A549 (cell line): Measurements from ENCODE around the gene RAB33B. TPM values are rescaled to one million over a fixed set of nuclear protein-coding genes. Genes with fewer than 3 reads are reported as not detected.

Experiments used
- ATAC-seq, 2 experiments: fragments of 200-7000 bp in 1 of 2; fragments of >200 bp in 1 of 2; cut with Nextera tagmentation in 1 of 2; cut with Tn5 transposase in 1 of 2; 3 replicates each; pipeline versions ENCODE4 v1.8.0 to v1.9.1; 2018 to 2020; ENCODE audit warnings: mild to moderate bottlenecking in 1 of 2, moderate library complexity in 1 of 2
- CTCF ChIA-PET: fragments of 300-600 bp; sonication (Branson Sonifier 250); formaldehyde crosslinking; extraction: SDS; loops from one replicate; lab custom pipeline; 2021; ENCODE audit warnings: antibody characterized with exemption, inconsistent platforms; lab: Yijun Ruan, JAX
- POLR2A ChIA-PET: fragments of 350-600 bp; formaldehyde crosslinking; extraction: SDS; loops from one replicate; lab custom pipeline; 2021; ENCODE audit warnings: antibody characterized with exemption, inconsistent platforms; lab: Yijun Ruan, JAX
- DNase-seq, 2 experiments: peaks; one replicate each; pipeline versions ENCODE4 v3.0.0 to v3.0.0-alpha.2; 2011 to 2016; ENCODE audit warnings: low read depth in 1 of 2, low spot score in 1 of 2
- FAIRE-seq: peaks from 2 replicates; lab custom pipeline; 2011; peaks lifted over from hg19 to GRCh38; lab: Jason Lieb, UNC
- H3K27ac ChIP-seq, 2 experiments: fragments of >200 bp; sonication (Bioruptor Twin); formaldehyde crosslinking; 3 replicates each; pipeline ENCODE4 v1.5.1; 2016 to 2017
- H3K4me1 ChIP-seq: fragments of >200 bp; sonication (Bioruptor Twin); formaldehyde crosslinking; 3 replicates; pipeline ENCODE4 v1.6.1; 2016
- H3K4me2 ChIP-seq: fragments of >200 bp; sonication (Bioruptor Twin); formaldehyde crosslinking; 3 replicates; pipeline ENCODE4 v1.6.1; 2016
- H3K4me3 ChIP-seq: fragments of >200 bp; sonication (Bioruptor Twin); formaldehyde crosslinking; 3 replicates; pipeline ENCODE4 v1.5.1; 2016
- H3K9me3 ChIP-seq: fragments of >200 bp; sonication (Bioruptor Twin); formaldehyde crosslinking; 3 replicates; pipeline ENCODE4 v1.6.1; 2016
- BCL3 ChIP-seq: fragments of >200 bp; sonication (Bioruptor Twin); formaldehyde crosslinking; IDR thresholded peaks from 3 replicates; pipeline ENCODE4 v1.6.1; 2016
- BHLHE40 ChIP-seq: IDR thresholded peaks from 2 replicates; pipeline ENCODE4 v1.6.1; 2012; ENCODE audit warnings: low read depth, low read length, inconsistent platforms
- CBX2 ChIP-seq: fragments of 200-600 bp; sonication (generic); IDR thresholded peaks from 2 replicates; pipeline ENCODE4 v1.6.1; 2016; ENCODE audit warnings: low read depth, mild to moderate bottlenecking, borderline replicate concordance
- ELK1 ChIP-seq: fragments of 150-350 bp; IDR thresholded peaks from 2 replicates; pipeline ENCODE4 v1.6.1; 2014; ENCODE audit warnings: low read depth, mild to moderate bottlenecking, low read length
- FOXS1 ChIP-seq: fragments of 250-450 bp; sonication (Bioruptor Pico); IDR thresholded peaks from 2 replicates; pipeline ENCODE4 v1.5.0; 2020; ENCODE audit warnings: mild to moderate bottlenecking, moderate library complexity
- HDAC2 ChIP-seq: fragments of 200-600 bp; sonication (generic); IDR thresholded peaks from 2 replicates; pipeline ENCODE4 v1.6.1; 2016
- HEYL ChIP-seq: fragments of 250-450 bp; sonication (Bioruptor Pico); IDR thresholded peaks from 2 replicates; pipeline ENCODE4 v1.8.0; 2021; ENCODE audit warnings: mild to moderate bottlenecking, moderate library complexity
- HOXA7 ChIP-seq: fragments of 250-450 bp; sonication (Bioruptor Pico); IDR thresholded peaks from 2 replicates; pipeline ENCODE4 v1.5.0; 2020; ENCODE audit warnings: mild to moderate bottlenecking, moderate library complexity
- HOXB13 ChIP-seq: fragments of 250-450 bp; sonication (Bioruptor Pico); IDR thresholded peaks from 2 replicates; pipeline ENCODE4 v1.5.0; 2020; ENCODE audit warnings: low read depth, mild to moderate bottlenecking, moderate library complexity
- JUN ChIP-seq, 2 experiments: fragments of >200 bp; sonication (Bioruptor Twin); formaldehyde crosslinking; IDR thresholded peaks; 2 replicates in 1 of 2; 3 replicates in 1 of 2; pipeline ENCODE4 v1.6.1; 2016 to 2017
- JUNB ChIP-seq: fragments of >200 bp; sonication (Bioruptor Twin); formaldehyde crosslinking; IDR thresholded peaks from 2 replicates; pipeline ENCODE4 v1.6.1; 2016
- KDM5A ChIP-seq: fragments of 200-600 bp; sonication (generic); IDR thresholded peaks from 2 replicates; pipeline ENCODE4 v1.6.1; 2016; ENCODE audit warnings: antibody characterized with exemption, mild to moderate bottlenecking
- MAFK ChIP-seq: fragments of 450-650 bp; IDR thresholded peaks from 2 replicates; pipeline ENCODE4 v1.6.1; 2014; ENCODE audit not compliant: partially characterized antibody
- NR3C1 ChIP-seq: fragments of >200 bp; sonication (Bioruptor Twin); formaldehyde crosslinking; IDR thresholded peaks from 3 replicates; pipeline ENCODE4 v1.6.1; 2017
- PHF8 ChIP-seq: fragments of 200-600 bp; sonication (generic); IDR thresholded peaks from 2 replicates; pipeline ENCODE4 v1.6.1; 2016; ENCODE audit warnings: low read depth, mild to moderate bottlenecking, antibody characterized with exemption, moderate library complexity, borderline replicate concordance
- POLR2A ChIP-seq: IDR thresholded peaks from 2 replicates; pipeline ENCODE4 v1.6.1; 2012; ENCODE audit warnings: mild to moderate bottlenecking, low read length
- RAD21 ChIP-seq, 2 experiments: fragments of >200 bp in 1 of 2; sonication (Bioruptor Twin) in 1 of 2; formaldehyde crosslinking in 1 of 2; IDR thresholded peaks in 1 of 2; conservative IDR thresholded peaks in 1 of 2; 2 replicates in 1 of 2; 3 replicates in 1 of 2; pipeline ENCODE4 v1.6.1; 2012 to 2018; ENCODE audit warnings: inconsistent platforms in 1 of 2
- RARB ChIP-seq: fragments of 250-450 bp; sonication (Bioruptor Pico); IDR thresholded peaks from 2 replicates; pipeline ENCODE4 v1.8.0; 2021; ENCODE audit warnings: mild to moderate bottlenecking, moderate library complexity
- USF2 ChIP-seq: fragments of 450-650 bp; IDR thresholded peaks from 2 replicates; pipeline ENCODE4 v1.6.1; 2014; ENCODE audit warnings: antibody characterized with exemption
- ZFP36 ChIP-seq: fragments of 450-650 bp; IDR thresholded peaks from 2 replicates; pipeline ENCODE4 v1.6.1; 2014; ENCODE audit warnings: borderline replicate concordance; ENCODE audit not compliant: partially characterized antibody
- ZNF302 ChIP-seq: fragments of 250-450 bp; sonication (Bioruptor Pico); IDR thresholded peaks from 2 replicates; pipeline ENCODE4 v1.9.0; 2021; ENCODE audit warnings: inconsistent platforms, mild to moderate bottlenecking, moderate library complexity
- WGBS: methylation state at CpG from one replicate; pipeline ENCODE4 v1.1.6; 2017; ENCODE audit errors: missing lambda C conversion rate; 5-methylcytosine and 5-hydroxymethylcytosine counted together
- polyA plus RNA-seq, 4 experiments: library from polyadenylated mRNA; depleted of rRNA in 3 of 4; stranded (reverse); fragments of >200 nt; fragmentation: RNase III in 1 of 4; extraction: RNeasy Plus Mini Kit Qiagen cat#74134 plus additional on column Dnase treatment in 1 of 4; gene quantifications; 2 replicates in 3 of 4; 3 replicates in 1 of 4; pipeline ENCODE4 v1.2.3, GENCODE V29; 2011 to 2017
- TF ChIP-seq, protein P1 (sequence below): fragments of 250-450 bp; sonication (Bioruptor Pico); IDR thresholded peaks from 2 replicates; pipeline ENCODE4 v1.5.0; 2020; ENCODE audit warnings: low read depth, mild to moderate bottlenecking, moderate library complexity
- TF ChIP-seq, protein P2 (sequence below): IDR thresholded peaks from 2 replicates; pipeline ENCODE4 v1.6.1; 2012

The RAB33B gene
- polyA plus RNA-seq, 2 of the 4 experiments (the other 2 are of a cell fraction): 2.8 to 5.9 TPM

DNA sequence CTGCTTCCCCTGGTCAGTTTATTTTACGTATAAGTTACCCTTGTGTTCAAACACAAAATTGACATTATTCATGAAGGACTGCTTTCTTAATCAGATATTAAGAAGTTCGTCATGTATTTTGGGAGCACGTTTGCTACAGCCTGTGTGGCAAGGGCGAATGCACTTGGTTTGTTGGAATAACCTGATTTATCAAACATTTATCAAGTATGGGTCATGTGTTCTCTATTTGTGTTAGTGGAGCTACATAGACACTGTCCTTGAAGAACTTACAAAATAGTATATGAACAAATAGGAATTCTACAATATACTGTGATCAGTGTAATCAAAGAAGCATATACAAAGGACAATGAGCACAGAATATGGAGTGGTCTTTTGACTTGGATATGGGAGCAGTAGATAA is 22.4 kb downstream of the RAB33B start:
- CTCF ChIA-PET: interaction anchor here (0.6 to 1.7 kb wide), 2 partner anchors 19 to 21 kb away, joined by 3 to 9 read pairs; no protein-coding TSS in a partner anchor
- POLR2A ChIA-PET: no interaction called here
- FAIRE-seq: no peak

DNA sequence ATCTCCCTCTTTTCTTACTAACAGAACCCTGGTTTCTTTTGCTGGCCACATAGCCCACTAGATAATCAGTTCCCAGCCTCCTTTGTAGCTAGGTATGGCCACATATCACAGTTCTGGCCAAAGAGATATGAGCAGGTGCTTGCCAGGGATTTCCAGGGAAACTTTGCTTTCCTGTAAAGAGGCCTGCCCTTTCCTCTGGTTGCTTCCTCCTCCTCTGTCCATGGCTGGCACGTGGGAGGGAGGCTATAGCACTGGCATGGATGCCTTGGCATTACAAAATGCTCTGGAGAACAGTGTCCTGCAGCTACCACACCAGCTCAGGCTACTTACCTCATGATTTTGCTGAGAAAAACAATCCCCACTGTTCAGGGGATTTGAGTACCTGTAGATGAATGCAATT is 27.5 kb downstream of the RAB33B start:
- FAIRE-seq (no peak), DNase-seq (no peak), ATAC-seq (no peak)
- TF ChIP-seq PHF8: no peak
- no peak for TF ChIP-seq ZNF302 (CRISPR knock-in tag)
- TF ChIP-seq, protein P1, sequence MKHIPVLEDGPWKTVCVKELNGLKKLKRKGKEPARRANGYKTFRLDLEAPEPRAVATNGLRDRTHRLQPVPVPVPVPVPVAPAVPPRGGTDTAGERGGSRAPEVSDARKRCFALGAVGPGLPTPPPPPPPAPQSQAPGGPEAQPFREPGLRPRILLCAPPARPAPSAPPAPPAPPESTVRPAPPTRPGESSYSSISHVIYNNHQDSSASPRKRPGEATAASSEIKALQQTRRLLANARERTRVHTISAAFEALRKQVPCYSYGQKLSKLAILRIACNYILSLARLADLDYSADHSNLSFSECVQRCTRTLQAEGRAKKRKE (CRISPR knock-in tag): no peak
- no peak for TF ChIP-seq NR3C1
- TF ChIP-seq POLR2A: no peak
- no peak for TF ChIP-seq HOXB13 (CRISPR knock-in tag)
- no peak for TF ChIP-seq BHLHE40
- TF ChIP-seq MAFK: no peak
- TF ChIP-seq HOXA7: no peak
- Histone ChIP-seq H3K4me3 (no peak overlapping the region), H3K4me1 (no peaks in the 10 kb centered on the region), H3K27ac (no peak overlapping the region), H3K4me2 (no peak overlapping the region), H3K9me3 (no peaks in the 10 kb centered on the region)
- POLR2A ChIA-PET: no interaction called here
- WGBS: 0% methylated on average over 1 of the region's 1 CpG
- CTCF ChIA-PET: interaction anchor here (4.3 kb wide), 1 partner anchor 16 kb away, joined by 24 read pairs; no protein-coding TSS in a partner anchor

More for the DNA sequence above, 22.4 kb downstream of the RAB33B start:
- no peak overlapping the region for H3K27ac ChIP-seq
- no peak for ATAC-seq
- no peak overlapping the region for H3K4me3 ChIP-seq
- 87% methylated on average over 4 of the region's 4 CpGs for WGBS
- DNase-seq: no peak
- H3K4me2 ChIP-seq: no peak overlapping the region
- TF ChIP-seq POLR2A (no peak), KDM5A (no peak), ELK1 (no peak), JUN (IDR thresholded peaks at IDR 0.05) (no peak), CBX2 (no peak), BCL3 (no peak), USF2 (no peak), FOXS1 (CRISPR knock-in tag) (no peak), HDAC2 (no peak), HOXA7 (no peak), JUNB (no peak)
- TF ChIP-seq, protein P2, sequence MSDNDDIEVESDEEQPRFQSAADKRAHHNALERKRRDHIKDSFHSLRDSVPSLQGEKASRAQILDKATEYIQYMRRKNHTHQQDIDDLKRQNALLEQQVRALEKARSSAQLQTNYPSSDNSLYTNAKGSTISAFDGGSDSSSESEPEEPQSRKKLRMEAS: no peak
- no peaks in the 10 kb centered on the region for H3K4me1 ChIP-seq
- no peaks in the 10 kb centered on the region for H3K9me3 ChIP-seq

- no peaks in the 10 kb centered on the region for H3K9me3 ChIP-seq
- 90% methylated on average over 3 of the region's 3 CpGs for WGBS
- H3K4me2 ChIP-seq: no peak overlapping the region
- POLR2A ChIA-PET: no interaction called here
- no peak overlapping the region for H3K27ac ChIP-seq
- no peak for FAIRE-seq
- no peak for DNase-seq
- ATAC-seq: no peak
- H3K4me3 ChIP-seq: no peak overlapping the region
- H3K4me1 ChIP-seq: no peaks in the 10 kb centered on the region
- CTCF ChIA-PET: interaction anchor here (0.6 to 4.3 kb wide), 5 partner anchors 12 to 151 kb away, joined by 3 to 24 read pairs (median 3); no protein-coding TSS in a partner anchor
- no peak for TF ChIP-seq RARB
- TF ChIP-seq ZNF302 (CRISPR knock-in tag): no peak
- TF ChIP-seq HOXB13 (CRISPR knock-in tag): no peak
- no peak for TF ChIP-seq ZFP36
- TF ChIP-seq HEYL (CRISPR knock-in tag): no peak
- no peak for TF ChIP-seq RAD21 (conservative IDR thresholded peaks at IDR 0.05 in 1 of 2, IDR thresholded peaks at IDR 0.05 in 1 of 2)
Measured at GRCh38 chr4:139483000-139483399, 29.1 kb downstream of the RAB33B start.
